ENCODE data around the gene FXYD6.

The FXYD6 gene

GRCh38 chr11:117842131-117842941 lies 34.1 kb downstream of the FXYD6 start:
- no peaks in the 10 kb centered on the region for H3K9me3 ChIP-seq (ENCODE audit: control insufficient read depth, insufficient read depth, low read length)
- no peak overlapping the region for H3K9ac ChIP-seq (ENCODE audit: low read depth, low read length)
- H3K36me3 ChIP-seq (ENCODE audit: insufficient read depth, low read length) = no peaks in the 10 kb centered on the region
- 0 out of 2 replicates have a peak, but pooled peaks cover 4% of the 10 kb centered on the region for H3K4me1 ChIP-seq (ENCODE audit: insufficient read depth, low read length)

GRCh38 chr11:117841551-117842031 lies 34.9 kb downstream of the FXYD6 start:
- Histone ChIP-seq H3K9ac (ENCODE audit: low read depth, low read length) (no peak overlapping the region), H3K4me1 (ENCODE audit: insufficient read depth, low read length) (peaks cover 7% of the 10 kb centered on the region; the same call in 1 of the 2 replicates), H3K36me3 (ENCODE audit: insufficient read depth, low read length) (no peaks in the 10 kb centered on the region), H3K9me3 (ENCODE audit: control insufficient read depth, insufficient read depth, low read length) (no peaks in the 10 kb centered on the region)

GRCh38 chr11:117840881-117841550 lies 35.4 kb downstream of the FXYD6 start:
- Histone ChIP-seq H3K9ac (ENCODE audit: low read depth, low read length) (no peak overlapping the region), H3K36me3 (ENCODE audit: insufficient read depth, low read length) (no peaks in the 10 kb centered on the region), H3K9me3 (ENCODE audit: control insufficient read depth, insufficient read depth, low read length) (no peaks in the 10 kb centered on the region), H3K4me1 (ENCODE audit: insufficient read depth, low read length) (peaks cover 7% of the 10 kb centered on the region; the same call in 1 of the 2 replicates)

- Histone ChIP-seq H3K9ac (ENCODE audit: low read depth, low read length) (no peak overlapping the region), H3K4me1 (ENCODE audit: insufficient read depth, low read length) (peaks cover 7% of the 10 kb centered on the region; the same call in 1 of the 2 replicates), H3K36me3 (ENCODE audit: insufficient read depth, low read length) (no peaks in the 10 kb centered on the region), H3K9me3 (ENCODE audit: control insufficient read depth, insufficient read depth, low read length) (no peaks in the 10 kb centered on the region)
These were observed 36.3 kb downstream of the FXYD6 start for GRCh38 chr11:117839936-117840813.

- peaks cover 7% of the 10 kb centered on the region; the same call in 1 of the 2 replicates for H3K4me1 ChIP-seq (ENCODE audit: insufficient read depth, low read length)
- H3K36me3 ChIP-seq (ENCODE audit: insufficient read depth, low read length) = no peaks in the 10 kb centered on the region
- no peaks in the 10 kb centered on the region for H3K9me3 ChIP-seq (ENCODE audit: control insufficient read depth, insufficient read depth, low read length)
- H3K9ac ChIP-seq (ENCODE audit: low read depth, low read length) = no peak overlapping the region
These were observed 37.0 kb downstream of the FXYD6 start for GRCh38 chr11:117839380-117839881.

GRCh38 chr11:117838901-117839300 lies 37.6 kb downstream of the FXYD6 start:
- Histone ChIP-seq H3K9me3 (ENCODE audit: control insufficient read depth, insufficient read depth, low read length) (no peaks in the 10 kb centered on the region), H3K4me1 (ENCODE audit: insufficient read depth, low read length) (peaks cover 7% of the 10 kb centered on the region; the same call in 1 of the 2 replicates), H3K9ac (ENCODE audit: low read depth, low read length) (no peak overlapping the region), H3K36me3 (ENCODE audit: insufficient read depth, low read length) (no peaks in the 10 kb centered on the region)

GRCh38 chr11:117837791-117838190 lies 38.7 kb downstream of the FXYD6 start:
- H3K4me1 ChIP-seq (ENCODE audit: insufficient read depth, low read length) = peaks cover 7% of the 10 kb centered on the region; the same call in 1 of the 2 replicates

GRCh38 chr11:117837070-117837776 lies 39.2 kb downstream of the FXYD6 start:
- H3K9ac ChIP-seq (ENCODE audit: low read depth, low read length) = no peak overlapping the region
- peaks cover 5% of the 10 kb centered on the region; the same call in 1 of the 2 replicates for H3K4me1 ChIP-seq (ENCODE audit: insufficient read depth, low read length)
- H3K36me3 ChIP-seq (ENCODE audit: insufficient read depth, low read length) = no peaks in the 10 kb centered on the region
- H3K9me3 ChIP-seq (ENCODE audit: control insufficient read depth, insufficient read depth, low read length) = no peaks in the 10 kb centered on the region

More at GRCh38 chr11:117837791-117838190, 38.7 kb downstream of the FXYD6 start:
- Histone ChIP-seq H3K9me3 (ENCODE audit: control insufficient read depth, insufficient read depth, low read length) (no peaks in the 10 kb centered on the region), H3K9ac (ENCODE audit: low read depth, low read length) (no peak overlapping the region), H3K36me3 (ENCODE audit: insufficient read depth, low read length) (no peaks in the 10 kb centered on the region)

GRCh38 chr11:117836077-117836960 lies 40.1 kb downstream of the FXYD6 start:
- Histone ChIP-seq H3K4me1 (ENCODE audit: insufficient read depth, low read length) (peaks cover 5% of the 10 kb centered on the region; the same call in 1 of the 2 replicates), H3K9me3 (ENCODE audit: control insufficient read depth, insufficient read depth, low read length) (no peaks in the 10 kb centered on the region)

GRCh38 chr11:117835576-117835975 lies 40.9 kb downstream of the FXYD6 start:
- Histone ChIP-seq H3K9ac (ENCODE audit: low read depth, low read length) (no peak overlapping the region), H3K9me3 (ENCODE audit: control insufficient read depth, insufficient read depth, low read length) (no peaks in the 10 kb centered on the region), H3K4me1 (ENCODE audit: insufficient read depth, low read length) (peaks cover 12% of the 10 kb centered on the region; the same call in 1 of the 2 replicates), H3K36me3 (ENCODE audit: insufficient read depth, low read length) (no peaks in the 10 kb centered on the region)

More at GRCh38 chr11:117836077-117836960, 40.1 kb downstream of the FXYD6 start:
- H3K36me3 ChIP-seq (ENCODE audit: insufficient read depth, low read length) = no peaks in the 10 kb centered on the region
- H3K9ac ChIP-seq (ENCODE audit: low read depth, low read length) = no peak overlapping the region

GRCh38 chr11:117834838-117835443 lies 41.5 kb downstream of the FXYD6 start:
- Histone ChIP-seq H3K36me3 (ENCODE audit: insufficient read depth, low read length) (no peaks in the 10 kb centered on the region), H3K9ac (ENCODE audit: low read depth, low read length) (no peak overlapping the region), H3K4me1 (ENCODE audit: insufficient read depth, low read length) (peaks cover 16% of the 10 kb centered on the region; the same call in 1 of the 2 replicates), H3K9me3 (ENCODE audit: control insufficient read depth, insufficient read depth, low read length) (no peaks in the 10 kb centered on the region)

GRCh38 chr11:117834068-117834810 lies 42.2 kb downstream of the FXYD6 start:
- no peak overlapping the region for H3K9ac ChIP-seq (ENCODE audit: low read depth, low read length)
- peaks cover 16% of the 10 kb centered on the region; the same call in 1 of the 2 replicates for H3K4me1 ChIP-seq (ENCODE audit: insufficient read depth, low read length)
- no peaks in the 10 kb centered on the region for H3K36me3 ChIP-seq (ENCODE audit: insufficient read depth, low read length)

More at GRCh38 chr11:117834068-117834810, 42.2 kb downstream of the FXYD6 start:
- H3K9me3 ChIP-seq (ENCODE audit: control insufficient read depth, insufficient read depth, low read length) = no peaks in the 10 kb centered on the region

Measured in ES-I3 (cell line).